ENCODE measurements around the gene MROH7. TPM values are rescaled to one million over a fixed set of nuclear protein-coding genes. Genes with fewer than 3 reads are reported as not detected.
"Not testable (repeated sequence)": the region's sequence is repeated elsewhere in the genome, so short reads cannot be mapped to it uniquely, and the experiment has no call there.

MROH7 gene
- total RNA-seq, 2 experiments from 2014 or later: 0.07 to 0.10 TPM

- H3K4me1 Mint-ChIP-seq (ENCODE audit: low read depth): no peaks in the 10 kb centered on the region
- CTCF ChIA-PET: no interaction called here
- no peak overlapping the region for H3K4me3 Mint-ChIP-seq
- H3K9me3 Mint-ChIP-seq: no peaks in the 10 kb centered on the region
- intact Hi-C loops (cut with micrococcal nuclease): loop anchor here (1.0 kb wide), 1 partner anchor 72 kb away; no protein-coding TSS in a partner anchor
- no peaks in the 10 kb centered on the region for H3K27me3 Mint-ChIP-seq (ENCODE audit: low read depth)
- no peak for DNase-seq
- H3K27ac Mint-ChIP-seq: no peak overlapping the region
- H3K36me3 Mint-ChIP-seq (ENCODE audit: low read depth): no peaks in the 10 kb centered on the region
Measured at GRCh38 chr1:54614563-54614962, 27.0 kb upstream of the MROH7 start.

GRCh38 chr1:54615531-54616279 lies 25.9 kb upstream of the MROH7 start:
- no peak overlapping the region for H3K4me3 Mint-ChIP-seq
- no peaks in the 10 kb centered on the region for H3K27me3 Mint-ChIP-seq (ENCODE audit: low read depth)
- DNase-seq: no peak
- CTCF ChIA-PET: no interaction called here
- no peak overlapping the region for H3K27ac Mint-ChIP-seq
- H3K36me3 Mint-ChIP-seq (ENCODE audit: low read depth): no peaks in the 10 kb centered on the region
- H3K4me1 Mint-ChIP-seq (ENCODE audit: low read depth): no peaks in the 10 kb centered on the region
- intact Hi-C loops (cut with micrococcal nuclease): no loop called here
- no peaks in the 10 kb centered on the region for H3K9me3 Mint-ChIP-seq

DNA sequence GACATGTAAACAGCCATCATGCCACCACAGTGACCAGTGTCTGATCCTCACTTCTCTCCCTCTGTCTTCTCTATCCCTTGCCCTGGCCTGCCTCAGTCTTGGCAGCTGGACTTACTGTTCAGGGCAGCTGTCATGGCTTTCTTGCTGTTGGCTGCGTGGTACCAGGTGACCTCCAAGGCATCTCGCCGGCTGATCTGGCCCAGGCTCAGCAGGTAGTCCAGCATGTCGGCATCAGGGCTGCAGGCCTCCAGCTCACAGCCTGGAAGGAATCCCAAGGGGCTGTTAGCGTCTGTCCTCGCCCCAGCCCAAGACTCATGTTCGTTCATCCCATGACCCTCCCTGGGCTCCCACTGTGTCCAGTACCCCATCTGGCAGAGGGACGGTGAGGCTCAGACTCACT lies 21.8 kb upstream of the MROH7 start:
- Mint-ChIP-seq H3K36me3 (ENCODE audit: low read depth) (no peaks in the 10 kb centered on the region), H3K27me3 (ENCODE audit: low read depth) (no peaks in the 10 kb centered on the region), H3K27ac (no peak overlapping the region), H3K9me3 (no peaks in the 10 kb centered on the region), H3K4me1 (ENCODE audit: low read depth) (no peaks in the 10 kb centered on the region), H3K4me3 (no peak overlapping the region)
- CTCF ChIA-PET: interaction anchor here (0.6 kb wide), 1 partner anchor 1578 kb away, joined by 3 read pairs; no protein-coding TSS in a partner anchor
- intact Hi-C loops (cut with micrococcal nuclease): no loop called here
- DNase-seq: no peak

DNA sequence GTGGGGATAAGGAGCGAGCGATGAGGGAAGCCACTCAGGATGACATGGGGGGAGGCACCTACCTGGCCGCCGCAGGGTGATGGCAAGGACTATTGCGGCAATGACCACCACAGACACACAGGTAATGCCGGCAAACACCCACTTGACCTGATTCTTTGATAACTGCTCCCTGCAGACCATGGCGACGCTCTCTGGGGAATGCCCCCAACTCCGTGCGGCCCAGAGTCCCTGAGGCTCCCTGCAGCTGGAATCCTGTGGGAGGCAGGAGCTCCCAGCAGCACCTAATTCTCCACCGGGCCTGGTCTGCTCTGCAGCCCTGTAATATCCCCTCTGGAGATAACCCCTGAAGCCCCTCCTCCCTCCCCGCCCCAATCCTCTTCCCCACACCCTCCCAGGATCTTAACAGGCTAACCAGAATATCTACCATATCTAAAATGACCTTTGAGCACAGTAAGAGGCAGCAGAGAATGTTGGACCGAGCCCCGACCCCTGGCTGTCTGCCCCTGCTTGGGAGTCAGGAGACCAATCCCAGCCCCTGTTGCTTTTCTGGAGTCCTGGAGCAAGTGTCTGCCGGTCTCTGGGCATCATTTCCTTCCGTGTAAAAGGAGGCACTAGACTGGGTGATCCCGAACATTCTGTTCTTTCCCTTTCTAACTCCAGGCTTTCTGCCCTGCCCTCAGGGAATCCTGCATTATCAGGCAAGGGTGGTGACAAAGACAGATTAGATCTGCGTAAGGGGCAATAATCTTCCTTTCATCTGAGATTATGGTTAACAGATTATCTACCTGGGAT lies 18.2 kb upstream of the MROH7 start, which contains the start of gene FAM151A:
Gene FAM151A, minus strand, starts transcription at position 310 of the 792 bp plus-strand sequence. Its CDS starts 130 bp downstream, at position 180.
- Mint-ChIP-seq H3K9me3 (no peaks in the 10 kb centered on the region), H3K4me1 (ENCODE audit: low read depth) (no peaks in the 10 kb centered on the region), H3K27ac (no peak within 1 kb of the TSS), H3K36me3 (ENCODE audit: low read depth) (no peaks in the 10 kb centered on the region), H3K27me3 (ENCODE audit: low read depth) (no peaks in the 10 kb centered on the region), H3K4me3 (no peak within 1 kb of the TSS)
- no peak for DNase-seq
- CTCF ChIA-PET: interaction anchor here (0.8 kb wide), 1 partner anchor 1565 kb away, joined by 5 read pairs; no protein-coding TSS in a partner anchor
- intact Hi-C loops (cut with micrococcal nuclease): no loop called here

DNA sequence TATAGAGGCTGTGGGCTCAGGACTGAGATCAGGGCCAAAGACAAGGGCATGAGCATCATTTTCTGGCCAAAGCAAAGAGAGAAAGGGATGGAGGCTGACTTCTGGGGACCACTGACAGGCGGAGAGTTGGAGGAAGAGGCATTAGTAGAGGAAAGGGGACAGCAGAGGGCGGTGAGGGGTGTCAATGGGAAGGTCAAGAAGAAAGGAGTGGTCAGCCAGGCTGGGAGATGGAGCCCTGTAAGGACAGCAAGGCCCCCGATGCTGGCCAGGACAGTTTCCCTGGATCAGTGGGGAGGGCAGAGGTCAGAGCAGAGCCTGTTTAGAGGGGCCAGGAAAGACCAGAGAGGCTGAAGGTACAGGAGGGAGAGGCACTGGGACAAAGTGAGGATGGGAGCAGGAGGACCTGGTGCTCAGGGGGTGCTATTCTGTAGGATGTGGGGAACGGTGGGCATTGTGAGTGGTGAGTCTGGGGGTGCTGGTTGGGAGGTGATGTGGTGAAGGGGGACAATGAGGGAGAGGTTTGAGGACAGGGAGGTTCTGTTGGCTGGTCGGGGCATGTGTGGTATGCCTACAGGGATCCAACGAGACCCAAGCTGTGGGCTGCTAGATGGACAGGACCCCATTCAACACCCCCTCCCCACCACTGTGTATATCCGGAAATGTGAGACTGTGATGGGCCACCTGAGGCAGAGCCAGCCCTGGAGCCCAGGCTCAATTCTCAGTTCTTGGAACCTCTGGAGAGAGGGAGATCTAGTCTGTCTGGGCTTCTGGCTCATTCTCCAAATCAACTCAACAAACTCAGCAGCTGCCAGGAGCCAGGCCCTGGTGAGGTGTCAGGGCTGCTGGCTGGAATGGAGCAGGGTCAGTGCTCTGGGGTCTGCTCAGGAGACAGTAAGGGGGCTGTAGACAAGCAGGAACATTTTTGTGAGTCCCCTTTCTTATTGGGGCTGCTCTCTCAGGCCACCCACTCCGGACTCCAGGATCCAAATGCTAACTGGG lies 16.8 kb upstream of the MROH7 start:
- Mint-ChIP-seq H3K9me3 (no peaks in the 10 kb centered on the region), H3K27ac (no peak overlapping the region), H3K4me3 (no peak overlapping the region), H3K36me3 (ENCODE audit: low read depth) (no peaks in the 10 kb centered on the region), H3K27me3 (ENCODE audit: low read depth) (no peaks in the 10 kb centered on the region), H3K4me1 (ENCODE audit: low read depth) (no peaks in the 10 kb centered on the region)
- CTCF ChIA-PET: no interaction called here
- intact Hi-C loops (cut with micrococcal nuclease): no loop called here
- DNase-seq: no peak

DNA sequence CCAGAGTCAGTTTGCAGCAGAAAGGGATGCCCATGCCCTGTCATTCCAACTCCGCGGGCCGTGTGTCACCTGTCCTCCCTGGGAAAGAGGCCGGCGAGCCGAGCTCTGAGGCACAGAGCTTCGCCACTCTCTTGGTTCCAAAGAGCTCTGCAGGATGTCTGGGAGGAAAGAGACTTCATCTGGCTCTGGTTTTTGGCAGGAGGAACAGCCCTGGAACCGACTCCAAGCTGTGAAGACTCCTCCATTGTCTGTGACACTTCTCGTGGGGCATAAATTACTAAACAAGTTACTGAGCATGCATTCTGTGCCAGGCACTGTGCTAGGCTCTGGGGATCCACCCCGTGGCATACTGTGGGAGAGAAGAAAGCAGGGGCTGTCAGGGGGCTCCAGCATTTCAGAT lies 14.4 kb upstream of the MROH7 start:
- CTCF ChIA-PET: no interaction called here
- Mint-ChIP-seq H3K4me1 (ENCODE audit: low read depth) (no peaks in the 10 kb centered on the region), H3K27me3 (ENCODE audit: low read depth) (no peaks in the 10 kb centered on the region), H3K4me3 (no peak overlapping the region), H3K36me3 (ENCODE audit: low read depth) (no peaks in the 10 kb centered on the region), H3K9me3 (no peaks in the 10 kb centered on the region), H3K27ac (no peak overlapping the region)
- no peak for DNase-seq
- intact Hi-C loops (cut with micrococcal nuclease): no loop called here

GRCh38 chr1:54635804-54636203 lies 5.8 kb upstream of the MROH7 start:
- H3K9me3 Mint-ChIP-seq; H3K4me1 Mint-ChIP-seq (ENCODE audit: low read depth); H3K36me3 Mint-ChIP-seq (ENCODE audit: low read depth); intact Hi-C loops (cut with micrococcal nuclease); H3K27me3 Mint-ChIP-seq (ENCODE audit: low read depth); DNase-seq; H3K27ac Mint-ChIP-seq; H3K4me3 Mint-ChIP-seq: not testable (repeated sequence)
- CTCF ChIA-PET: interaction anchor here (0.6 kb wide), 1 partner anchor 31 kb away, joined by 4 read pairs; no protein-coding TSS in a partner anchor

DNA sequence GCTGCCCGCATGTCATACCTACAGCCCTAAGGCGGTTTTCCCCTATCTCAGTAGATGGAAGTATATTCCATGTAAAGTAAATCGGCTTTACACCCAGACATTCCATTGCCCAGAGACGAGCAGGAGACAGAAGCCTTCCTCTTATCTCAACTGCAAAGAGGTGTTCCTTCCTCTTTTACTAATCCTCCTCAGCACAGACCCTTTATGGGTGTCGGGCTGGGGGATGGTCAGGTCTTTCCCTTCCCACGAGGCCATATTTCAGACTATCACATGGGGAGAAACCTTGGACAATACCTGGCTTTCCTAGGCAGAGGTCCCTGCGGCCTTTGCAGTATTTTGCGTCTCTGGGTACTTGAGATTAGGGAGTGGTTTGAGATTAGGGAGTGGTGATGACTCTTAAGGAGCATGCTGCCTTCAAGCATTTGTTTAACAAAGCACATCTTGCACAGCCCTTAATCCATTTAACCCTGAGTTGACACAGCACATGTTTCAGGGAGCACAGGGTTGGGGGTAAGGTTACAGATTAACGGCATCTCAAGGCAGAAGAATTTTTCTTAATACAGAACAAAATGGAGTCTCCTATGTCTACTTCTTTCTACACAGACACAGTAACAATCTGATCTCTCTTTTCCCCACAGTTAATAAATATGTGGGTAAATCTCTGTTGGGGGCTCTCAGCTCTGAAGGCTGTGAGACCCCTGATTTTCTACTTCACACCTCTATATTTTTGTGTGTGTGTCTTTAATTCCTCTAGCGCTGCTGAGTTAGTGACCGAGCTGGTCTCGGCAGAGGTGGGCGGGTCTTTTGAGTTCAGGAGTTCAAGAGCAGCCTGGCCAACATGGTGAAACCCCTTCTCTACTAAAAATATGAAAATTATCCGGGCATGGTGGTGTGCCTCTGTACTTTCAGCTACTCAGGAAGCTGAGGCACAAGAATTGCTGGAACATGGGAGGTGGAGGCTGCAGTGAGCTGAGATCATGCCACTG lies 4.8 kb upstream of the MROH7 start:
- H3K4me1 Mint-ChIP-seq (ENCODE audit: low read depth); H3K36me3 Mint-ChIP-seq (ENCODE audit: low read depth); intact Hi-C loops (cut with micrococcal nuclease); DNase-seq; H3K27me3 Mint-ChIP-seq (ENCODE audit: low read depth); H3K4me3 Mint-ChIP-seq; H3K27ac Mint-ChIP-seq; CTCF ChIA-PET; H3K9me3 Mint-ChIP-seq: not testable (repeated sequence)

GRCh38 chr1:54640361-54640760 lies 1.2 kb upstream of the MROH7 start:
- Mint-ChIP-seq H3K4me1 (ENCODE audit: low read depth) (no peaks in the 10 kb centered on the region), H3K36me3 (ENCODE audit: low read depth) (peaks cover 3% of the 10 kb centered on the region)
- intact Hi-C loops (cut with micrococcal nuclease): loop anchor here (10.0 kb wide), 1 partner anchor 136 kb away; no protein-coding TSS in a partner anchor

GRCh38 chr1:54643736-54644135 lies 2.1 kb downstream of the MROH7 start:
- Mint-ChIP-seq H3K27ac (no peak overlapping the region), H3K27me3 (ENCODE audit: low read depth) (no peaks in the 10 kb centered on the region), H3K9me3 (peaks cover 10% of the 10 kb centered on the region), H3K4me1 (ENCODE audit: low read depth) (no peaks in the 10 kb centered on the region), H3K36me3 (ENCODE audit: low read depth) (peaks cover 3% of the 10 kb centered on the region), H3K4me3 (no peak overlapping the region)
- intact Hi-C loops (cut with micrococcal nuclease): loop anchor here (10.0 kb wide), 1 partner anchor 139 kb away; no protein-coding TSS in a partner anchor
- CTCF ChIA-PET: no interaction called here
- no peak for DNase-seq

More at GRCh38 chr1:54640361-54640760, 1.2 kb upstream of the MROH7 start:
- Mint-ChIP-seq H3K4me3 (no peak overlapping the region), H3K9me3 (peaks cover 10% of the 10 kb centered on the region), H3K27me3 (ENCODE audit: low read depth) (no peaks in the 10 kb centered on the region), H3K27ac (no peak overlapping the region)
- CTCF ChIA-PET: no interaction called here
- DNase-seq: no peak
